ENCODE measurements around the gene PPP1R3G.
A peak's percentile ranks its signal among the peaks of the same experiment; 100 is the strongest.
"Not testable (repeated sequence)": the region's sequence is repeated elsewhere in the genome, so short reads cannot be mapped to it uniquely, and the experiment has no call there.

PPP1R3G gene

GRCh38 chr6:5055118-5055517 lies 30.0 kb upstream of the PPP1R3G start:
- H2AFZ ChIP-seq (ENCODE audit: insufficient read depth, low read length, poor library complexity): no peak overlapping the region
- no peak overlapping the region for H3K27ac ChIP-seq (ENCODE audit: low read depth, low read length)
- H3K79me1 ChIP-seq (ENCODE audit: low read length): no peaks in the 10 kb centered on the region
- H3K79me2 ChIP-seq (ENCODE audit: control insufficient read depth, insufficient read depth, low read length, poor library complexity): no peaks in the 10 kb centered on the region
- H3K4ac ChIP-seq (ENCODE audit: low read depth, low read length): no peak overlapping the region
- H2AK5ac ChIP-seq (ENCODE audit: low read length): no peak overlapping the region
- no peak overlapping the region for H4K91ac ChIP-seq (ENCODE audit: low read depth, low read length)
- no peak overlapping the region for H2BK12ac ChIP-seq (ENCODE audit: low read length)
- no CpG with 5 or more reads among the region's 4 CpGs for WGBS (ENCODE audit: extremely low coverage, insufficient coverage, insufficient read length)
- H3K23ac ChIP-seq (ENCODE audit: low read length): no peak overlapping the region
- no peak overlapping the region for H3K9ac ChIP-seq (ENCODE audit: low read length)
- H3K36me3 ChIP-seq (ENCODE audit: control insufficient read depth in 1 of 2, insufficient read depth in 2 of 2, low read length in 2 of 2): no peaks in the 10 kb centered on the region
- peaks cover under 1% of the 10 kb centered on the region for H3K9me3 ChIP-seq (ENCODE audit: insufficient read depth, low read depth, low read length)
- no peak overlapping the region for H4K8ac ChIP-seq (ENCODE audit: low read depth, low read length)
- no peak overlapping the region for H3K14ac ChIP-seq (ENCODE audit: low read length)
- H3K4me3 ChIP-seq (ENCODE audit: low read depth, low read length): no peak overlapping the region
- no peak overlapping the region for H3K4me2 ChIP-seq (ENCODE audit: low read length)
- no peak overlapping the region for H3K18ac ChIP-seq (ENCODE audit: low read length)
- H2BK120ac ChIP-seq (ENCODE audit: insufficient read depth, low read length, poor library complexity): no peak overlapping the region
- H4K12ac ChIP-seq (ENCODE audit: low read depth, low read length): no peak overlapping the region
- H3K4me1 ChIP-seq (ENCODE audit: control insufficient read depth in 1 of 2, insufficient read depth in 2 of 2, low read length in 2 of 2): peaks cover 3 to 7% of the 10 kb centered on the region in 2 experiments
- no peak overlapping the region for H2BK5ac ChIP-seq (ENCODE audit: low read depth, low read length, poor library complexity)
- no peak for DNase-seq
- H3K27me3 ChIP-seq (ENCODE audit: insufficient read depth, low read length): no peaks in the 10 kb centered on the region

DNA sequence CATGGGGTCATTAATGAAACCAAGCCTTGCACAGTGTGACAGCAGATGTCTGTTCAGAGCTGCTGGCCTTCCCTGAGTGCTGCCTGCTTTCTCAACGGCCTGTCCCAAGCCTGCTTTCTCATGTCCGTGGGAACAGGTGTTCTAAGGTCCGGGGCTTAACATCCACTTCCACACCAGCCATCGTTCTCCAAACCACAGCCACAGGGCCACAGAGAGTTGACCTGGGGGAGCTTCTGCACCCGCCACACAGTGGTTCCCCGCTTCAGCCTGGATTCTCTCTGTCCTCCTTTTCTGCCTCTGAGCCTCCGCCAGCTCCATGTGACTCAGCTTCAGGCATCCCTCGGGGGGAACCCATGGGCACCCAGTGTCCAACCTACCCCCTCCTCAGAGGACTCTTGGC lies 26.9 kb upstream of the PPP1R3G start:
- Histone ChIP-seq H3K79me2 (ENCODE audit: control insufficient read depth, insufficient read depth, low read length, poor library complexity) (no peaks in the 10 kb centered on the region), H3K27ac (ENCODE audit: low read depth, low read length) (no peak overlapping the region), H2AK5ac (ENCODE audit: low read length) (no peak overlapping the region), H2BK120ac (ENCODE audit: insufficient read depth, low read length, poor library complexity) (peak overlapping the region; percentile 8), H2BK5ac (ENCODE audit: low read depth, low read length, poor library complexity) (no peak overlapping the region), H3K36me3 (ENCODE audit: control insufficient read depth in 1 of 2, insufficient read depth in 2 of 2, low read length in 2 of 2) (no peaks in the 10 kb centered on the region), H3K14ac (ENCODE audit: low read length) (no peak overlapping the region), H3K4ac (ENCODE audit: low read depth, low read length) (no peak overlapping the region), H4K8ac (ENCODE audit: low read depth, low read length) (no peak overlapping the region), H3K9ac (ENCODE audit: low read length) (no peak overlapping the region), H3K18ac (ENCODE audit: low read length) (no peak overlapping the region), H3K9me3 (ENCODE audit: insufficient read depth, low read depth, low read length) (no peaks in the 10 kb centered on the region), H3K4me3 (ENCODE audit: low read depth, low read length) (no peak overlapping the region), H4K91ac (ENCODE audit: low read depth, low read length) (peak overlapping the region; percentile 61), H3K79me1 (ENCODE audit: low read length) (no peaks in the 10 kb centered on the region), H2BK12ac (ENCODE audit: low read length) (peak overlapping the region; percentile 27), H3K27me3 (ENCODE audit: insufficient read depth, low read length) (no peaks in the 10 kb centered on the region), H3K4me2 (ENCODE audit: low read length) (no peak overlapping the region), H4K12ac (ENCODE audit: low read depth, low read length) (no peak overlapping the region), H3K4me1 (ENCODE audit: control insufficient read depth in 1 of 2, insufficient read depth in 2 of 2, low read length in 2 of 2) (peaks cover 3 to 5% of the 10 kb centered on the region in 2 experiments), H3K23ac (ENCODE audit: low read length) (no peak overlapping the region), H2AFZ (ENCODE audit: insufficient read depth, low read length, poor library complexity) (no peak overlapping the region)
- WGBS (ENCODE audit: extremely low coverage, insufficient coverage, insufficient read length): no CpG with 5 or more reads among the region's 8 CpGs
- no peak for DNase-seq

- WGBS (ENCODE audit: extremely low coverage, insufficient coverage, insufficient read length): no CpG with 5 or more reads among the region's 11 CpGs
- Histone ChIP-seq H4K12ac (ENCODE audit: low read depth, low read length) (no peak overlapping the region), H2AK5ac (ENCODE audit: low read length) (no peak overlapping the region), H2BK12ac (ENCODE audit: low read length) (no peak overlapping the region), H3K4ac (ENCODE audit: low read depth, low read length) (no peak overlapping the region), H3K14ac (ENCODE audit: low read length) (no peak overlapping the region), H3K79me1 (ENCODE audit: low read length) (no peaks in the 10 kb centered on the region), H3K79me2 (ENCODE audit: control insufficient read depth, insufficient read depth, low read length, poor library complexity) (no peaks in the 10 kb centered on the region), H3K9ac (ENCODE audit: low read length) (no peak overlapping the region), H3K4me1 (ENCODE audit: control insufficient read depth in 1 of 2, insufficient read depth in 2 of 2, low read length in 2 of 2) (peaks cover under 1 to 3% of the 10 kb centered on the region in 2 experiments), H4K91ac (ENCODE audit: low read depth, low read length) (no peak overlapping the region), H3K9me3 (ENCODE audit: insufficient read depth, low read depth, low read length) (no peaks in the 10 kb centered on the region), H3K27ac (ENCODE audit: low read depth, low read length) (no peak overlapping the region), H2BK120ac (ENCODE audit: insufficient read depth, low read length, poor library complexity) (no peak overlapping the region), H3K4me3 (ENCODE audit: low read depth, low read length) (no peak overlapping the region), H3K4me2 (ENCODE audit: low read length) (no peak overlapping the region), H2AFZ (ENCODE audit: insufficient read depth, low read length, poor library complexity) (no peak overlapping the region), H4K8ac (ENCODE audit: low read depth, low read length) (peak overlapping the region; percentile 44), H3K18ac (ENCODE audit: low read length) (no peak overlapping the region), H2BK5ac (ENCODE audit: low read depth, low read length, poor library complexity) (no peak overlapping the region), H3K27me3 (ENCODE audit: insufficient read depth, low read length) (no peaks in the 10 kb centered on the region), H3K23ac (ENCODE audit: low read length) (no peak overlapping the region), H3K36me3 (ENCODE audit: control insufficient read depth in 1 of 2, insufficient read depth in 2 of 2, low read length in 2 of 2) (no peaks in the 10 kb centered on the region)
- DNase-seq: peak; percentile 53 to 63
Measured at GRCh38 chr6:5059036-5059896, 25.9 kb upstream of the PPP1R3G start.

- H3K4me1 ChIP-seq (ENCODE audit: control insufficient read depth in 1 of 2, insufficient read depth in 2 of 2, low read length in 2 of 2); H3K9me3 ChIP-seq (ENCODE audit: insufficient read depth, low read depth, low read length); H3K36me3 ChIP-seq (ENCODE audit: control insufficient read depth in 1 of 2, insufficient read depth in 2 of 2, low read length in 2 of 2); H4K91ac ChIP-seq (ENCODE audit: low read depth, low read length); H2AFZ ChIP-seq (ENCODE audit: insufficient read depth, low read length, poor library complexity); H3K9ac ChIP-seq (ENCODE audit: low read length); H2BK12ac ChIP-seq (ENCODE audit: low read length); H3K27me3 ChIP-seq (ENCODE audit: insufficient read depth, low read length); H2AK5ac ChIP-seq (ENCODE audit: low read length); H2BK5ac ChIP-seq (ENCODE audit: low read depth, low read length, poor library complexity); H3K4ac ChIP-seq (ENCODE audit: low read depth, low read length); H3K4me2 ChIP-seq (ENCODE audit: low read length); H3K14ac ChIP-seq (ENCODE audit: low read length); H4K12ac ChIP-seq (ENCODE audit: low read depth, low read length); H3K23ac ChIP-seq (ENCODE audit: low read length); H2BK120ac ChIP-seq (ENCODE audit: insufficient read depth, low read length, poor library complexity); H3K79me2 ChIP-seq (ENCODE audit: control insufficient read depth, insufficient read depth, low read length, poor library complexity); H3K4me3 ChIP-seq (ENCODE audit: low read depth, low read length); H3K79me1 ChIP-seq (ENCODE audit: low read length); H3K27ac ChIP-seq (ENCODE audit: low read depth, low read length); H4K8ac ChIP-seq (ENCODE audit: low read depth, low read length); DNase-seq; H3K18ac ChIP-seq (ENCODE audit: low read length): not testable (repeated sequence)
- no CpG with 5 or more reads among the region's 9 CpGs for WGBS (ENCODE audit: extremely low coverage, insufficient coverage, insufficient read length)
Measured at GRCh38 chr6:5060439-5060838, 24.7 kb upstream of the PPP1R3G start.

All from trophoblast cell (in vitro differentiated cells and primary cell).